CD4-positive, alpha-beta T cell treated with Interleukin-6 at 100 ng/mL for 8 hours (primary cell): ENCODE measurements around the gene ABHD16A.

Source experiments
- DNase-seq: peaks from one replicate; pipeline ENCODE4 v3.0.0-alpha.2; 2020; ENCODE audit warnings: mixed read lengths, low spot score

ABHD16A gene

GRCh38 chr6:31662124-31662723 is 40.9 kb downstream of the ABHD16A start:
- no peak for DNase-seq

- no peak for DNase-seq
Observed at GRCh38 chr6:31661262-31662123, 41.6 kb downstream of the ABHD16A start.

- DNase-seq: peak; percentile 74
Observed at GRCh38 chr6:31660381-31661261, 42.5 kb downstream of the ABHD16A start, which contains the start of gene C6orf47. C6orf47 (minus strand) TSS chr6:31660778; CDS start chr6:31659947, 831 bp downstream.

GRCh38 chr6:31659649-31660380 is 43.3 kb downstream of the ABHD16A start:
- peak; percentile 28 for DNase-seq

- DNase-seq: no peak
Observed at GRCh38 chr6:31658983-31659648, 44.0 kb downstream of the ABHD16A start.

GRCh38 chr6:31658158-31658688 is 44.9 kb downstream of the ABHD16A start:
- DNase-seq: no peak

GRCh38 chr6:31657406-31658157 is 45.5 kb downstream of the ABHD16A start:
- DNase-seq: no peak

GRCh38 chr6:31655349-31656237 is 47.5 kb downstream of the ABHD16A start, which contains the start of gene APOM:
APOM (plus strand) TSS chr6:31655894; CDS start chr6:31655967, 73 bp downstream.
- DNase-seq: no peak

- no peak for DNase-seq
Observed at GRCh38 chr6:31654574-31655348, 48.4 kb downstream of the ABHD16A start.

- DNase-seq: peak; percentile 82
Observed at GRCh38 chr6:31652925-31653724, 50.0 kb downstream of the ABHD16A start.

GRCh38 chr6:31651602-31652191 is 51.4 kb downstream of the ABHD16A start:
- no peak for DNase-seq

GRCh38 chr6:31645325-31645724 is 57.8 kb downstream of the ABHD16A start:
- no peak for DNase-seq

GRCh38 chr6:31643818-31644454 is 59.2 kb downstream of the ABHD16A start:
- no peak for DNase-seq

- DNase-seq: no peak
Observed at GRCh38 chr6:31642798-31643570, 60.1 kb downstream of the ABHD16A start.

GRCh38 chr6:31641370-31641769 is 61.8 kb downstream of the ABHD16A start:
- no peak for DNase-seq

GRCh38 chr6:31640612-31641011 is 62.5 kb downstream of the ABHD16A start:
- DNase-seq: no peak
